ENCODE data around the gene TOMM40L.
A peak's percentile ranks its signal among the peaks of the same experiment; 100 is the strongest.

The TOMM40L gene

DNA sequence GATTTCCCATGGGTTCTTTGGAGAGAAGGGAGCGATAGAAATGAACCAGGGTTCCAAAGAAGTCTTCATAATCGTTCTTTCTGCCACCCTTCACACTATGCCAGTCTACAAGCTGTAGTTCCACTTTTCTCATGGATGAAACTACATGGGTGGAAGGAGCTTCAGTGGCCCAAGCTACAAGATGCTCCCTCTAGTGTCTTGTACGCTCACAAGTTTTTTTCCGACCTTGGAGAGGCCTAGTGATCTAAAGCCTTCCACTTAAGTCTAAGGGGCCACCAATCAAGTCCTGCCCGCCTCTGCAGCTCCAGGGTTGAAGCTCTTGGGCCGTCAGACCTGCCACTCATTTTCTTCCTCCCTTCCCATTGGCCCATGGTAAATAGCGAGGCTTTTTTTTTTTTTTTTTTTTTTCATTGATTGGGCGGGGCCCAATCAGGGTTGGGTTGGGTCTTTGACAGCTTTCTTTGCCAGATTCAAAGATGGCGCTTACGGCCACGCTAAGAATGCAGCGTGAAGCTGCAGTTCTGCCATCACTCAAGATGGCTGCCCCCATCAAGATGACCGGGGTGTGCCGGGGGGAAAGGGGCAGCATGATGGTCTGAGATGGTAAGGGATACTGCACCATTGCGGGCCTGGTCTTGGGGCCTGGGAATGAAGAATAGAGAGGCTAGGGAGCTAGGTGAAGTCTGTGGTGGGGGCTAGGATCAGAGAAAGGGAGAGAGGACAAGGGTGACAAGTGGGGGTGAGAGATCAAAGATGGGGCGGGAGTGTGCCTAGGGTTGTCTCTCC lies at the start of gene TOMM40L:
Gene TOMM40L, plus strand, starts transcription at position 527 of the 786 bp plus-strand sequence. CDS start 430 bp downstream, outside the sequence.
- DNase-seq, result peak; percentile 61 to 86 (median 74)

DNA sequence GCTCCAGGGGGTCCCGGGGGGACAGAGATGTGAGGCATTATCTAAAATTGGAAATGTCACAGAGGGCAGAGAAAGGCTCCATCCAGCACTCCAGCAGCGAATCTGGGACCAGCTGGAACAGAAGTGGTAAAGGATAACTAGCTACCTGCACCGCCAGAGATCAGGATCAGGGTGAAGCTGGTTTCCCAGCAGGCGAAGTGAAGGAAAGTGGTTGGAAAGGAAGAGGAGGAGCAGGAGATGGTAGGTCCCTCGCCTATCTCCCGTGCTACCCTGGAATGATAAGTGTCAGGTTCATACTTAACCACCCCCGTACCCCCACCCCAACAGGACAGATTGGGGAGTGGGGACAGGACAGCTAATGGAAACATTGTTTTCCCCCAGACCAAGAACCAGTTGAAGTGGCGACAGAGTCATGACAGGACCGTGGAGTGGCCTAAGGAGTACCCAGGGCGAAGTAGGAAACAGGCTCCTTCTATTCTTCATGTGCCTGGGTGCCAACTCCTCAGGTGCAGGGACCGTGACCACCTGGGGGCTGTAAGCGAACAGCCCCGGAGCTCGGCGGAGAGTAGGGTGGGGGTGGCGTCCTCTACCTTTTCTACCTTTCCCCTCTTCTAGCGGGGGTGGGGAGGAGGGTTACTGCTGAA lies 49.3 kb upstream of the TOMM40L start:
- DNase-seq, result no peak

GRCh38 chr1:161177112-161177935 lies 48.5 kb upstream of the TOMM40L start, which contains the start of gene B4GALT3:
Gene B4GALT3, minus strand, starts transcription at chr1:161177507. Its CDS starts 1,447 bp downstream, at chr1:161176060.
- DNase-seq, result peak; percentile 87 to 96 (median 93)

GRCh38 chr1:161177936-161178244 lies 48.0 kb upstream of the TOMM40L start:
- DNase-seq, result no peak

DNA sequence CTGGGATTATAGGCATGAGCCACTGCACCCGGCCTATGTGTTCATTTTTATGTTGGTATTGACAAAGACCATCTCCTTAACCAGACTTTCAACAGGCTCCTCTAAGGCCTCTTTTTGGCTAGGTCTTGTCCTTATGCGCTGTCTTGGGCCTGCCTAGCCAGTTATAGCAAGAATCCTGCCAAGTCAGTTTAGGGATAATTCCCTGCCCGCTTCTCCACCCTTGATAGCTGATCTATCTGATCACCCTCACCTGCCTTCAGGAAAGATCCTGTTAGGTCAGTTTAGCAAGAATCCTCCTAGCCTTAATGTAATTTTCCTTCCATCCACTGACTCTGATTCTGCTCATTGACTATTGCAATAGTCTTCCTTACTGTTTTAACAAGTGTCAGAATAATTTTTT lies 46.2 kb upstream of the TOMM40L start:
- no peak for DNase-seq

GRCh38 chr1:161180639-161181038 lies 45.2 kb upstream of the TOMM40L start:
- DNase-seq, result no peak

DNA sequence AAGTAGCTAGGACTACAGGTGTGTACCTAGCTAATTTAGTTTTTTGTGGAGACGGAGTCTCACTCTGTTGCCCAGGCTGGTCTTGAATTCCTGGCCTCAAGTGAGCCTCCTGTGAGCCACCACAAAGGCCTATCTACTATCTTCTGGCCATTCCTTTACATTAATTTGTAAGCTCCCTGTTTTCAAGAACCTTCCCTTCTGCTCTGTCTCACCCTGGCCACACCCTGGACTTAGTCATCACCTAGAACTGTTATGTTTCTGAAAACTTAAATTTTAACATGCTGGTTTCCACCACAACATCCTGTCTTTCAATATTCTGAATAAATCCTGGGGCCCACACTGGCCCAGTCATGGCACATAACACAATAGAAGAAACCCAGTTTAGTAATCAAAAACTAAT lies 43.6 kb upstream of the TOMM40L start:
- DNase-seq, result peak in 2 of 4 experiments; percentile 38

GRCh38 chr1:161185282-161185682 lies 40.6 kb upstream of the TOMM40L start:
- DNase-seq, result peak in 2 of 4 experiments; percentile 40 to 52

GRCh38 chr1:161185732-161186311 lies 40.0 kb upstream of the TOMM40L start:
- no peak for DNase-seq

DNA sequence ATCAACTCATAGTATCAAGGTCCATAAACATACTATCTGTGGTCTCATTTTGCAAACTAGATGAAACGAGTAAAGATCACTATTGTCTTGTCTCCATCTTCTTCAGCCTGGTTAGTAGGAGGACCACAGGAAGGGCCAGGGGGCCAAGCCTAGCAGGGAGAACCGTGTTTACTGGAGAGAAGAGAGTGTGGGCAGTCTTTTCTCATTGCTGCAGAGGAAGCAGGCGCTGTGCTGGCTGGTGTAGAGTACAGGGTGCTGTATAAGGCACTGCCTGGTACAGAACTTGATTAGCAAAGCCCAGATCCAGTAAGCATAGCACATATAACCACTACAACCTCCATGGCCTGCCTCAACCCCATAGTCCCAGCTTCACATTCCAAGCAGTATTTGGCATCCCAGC lies 38.5 kb upstream of the TOMM40L start:
- no peak for DNase-seq

DNA sequence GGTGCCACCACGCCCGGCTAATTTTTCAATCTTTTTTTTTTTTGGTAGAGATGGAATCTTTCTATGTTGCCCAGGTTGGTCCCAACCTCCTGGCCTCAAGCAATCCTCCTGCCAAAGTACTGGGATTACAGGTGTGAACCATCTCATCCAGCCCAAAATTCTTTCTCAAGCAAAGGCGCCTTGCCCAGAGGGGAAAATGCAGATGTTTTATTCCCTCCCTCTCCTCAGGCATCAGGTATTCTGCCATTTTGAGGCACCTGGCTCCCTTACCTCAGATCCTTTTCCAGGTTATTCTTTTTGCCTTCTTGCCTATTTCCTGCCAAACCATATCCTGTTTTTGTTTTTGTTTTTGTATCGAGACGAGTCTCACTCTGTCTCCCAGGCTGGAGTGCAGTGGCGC lies 37.5 kb upstream of the TOMM40L start:
- DNase-seq, result no peak

DNA sequence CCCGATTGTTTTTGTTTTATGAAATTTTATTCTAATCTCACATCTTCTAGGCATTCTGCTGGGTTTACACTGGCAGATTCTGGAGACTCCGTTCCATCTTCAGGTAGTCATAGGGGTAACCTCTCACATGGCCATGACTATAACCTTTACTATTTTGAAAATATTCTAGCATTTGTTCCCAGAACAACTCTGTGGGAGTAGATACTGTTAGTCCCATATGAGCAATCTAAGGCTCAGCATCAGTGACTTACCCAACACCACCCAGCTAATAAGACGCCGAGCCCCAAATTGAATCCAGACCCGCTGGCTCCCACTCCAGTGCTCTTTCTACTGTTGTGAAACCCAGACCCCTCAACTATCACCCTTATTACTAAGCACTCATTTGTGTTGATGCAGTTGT lies 36.8 kb upstream of the TOMM40L start:
- DNase-seq, result no peak

- DNase-seq, result no peak
Measured at GRCh38 chr1:161190962-161191521, 34.8 kb upstream of the TOMM40L start.

DNA sequence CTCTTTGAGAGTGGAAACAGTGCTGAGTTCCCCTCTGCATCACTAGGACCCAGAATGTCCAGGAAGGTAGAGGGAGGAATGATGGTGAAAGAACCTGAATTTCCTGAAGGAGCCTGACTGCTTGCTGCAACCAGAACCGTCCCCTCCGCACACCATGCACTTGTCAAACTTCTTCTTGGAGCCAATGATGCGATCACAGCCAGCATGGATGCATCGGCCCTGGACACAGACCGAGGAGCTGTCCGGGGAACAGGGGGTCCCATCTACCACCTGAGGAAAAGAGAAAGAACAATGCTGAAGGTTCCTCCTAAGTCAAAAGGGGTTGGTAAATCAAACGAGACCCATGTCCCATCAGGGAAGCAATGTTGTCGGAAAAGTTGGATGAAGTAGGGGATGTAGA lies 33.9 kb upstream of the TOMM40L start:
- no peak for DNase-seq

DNA sequence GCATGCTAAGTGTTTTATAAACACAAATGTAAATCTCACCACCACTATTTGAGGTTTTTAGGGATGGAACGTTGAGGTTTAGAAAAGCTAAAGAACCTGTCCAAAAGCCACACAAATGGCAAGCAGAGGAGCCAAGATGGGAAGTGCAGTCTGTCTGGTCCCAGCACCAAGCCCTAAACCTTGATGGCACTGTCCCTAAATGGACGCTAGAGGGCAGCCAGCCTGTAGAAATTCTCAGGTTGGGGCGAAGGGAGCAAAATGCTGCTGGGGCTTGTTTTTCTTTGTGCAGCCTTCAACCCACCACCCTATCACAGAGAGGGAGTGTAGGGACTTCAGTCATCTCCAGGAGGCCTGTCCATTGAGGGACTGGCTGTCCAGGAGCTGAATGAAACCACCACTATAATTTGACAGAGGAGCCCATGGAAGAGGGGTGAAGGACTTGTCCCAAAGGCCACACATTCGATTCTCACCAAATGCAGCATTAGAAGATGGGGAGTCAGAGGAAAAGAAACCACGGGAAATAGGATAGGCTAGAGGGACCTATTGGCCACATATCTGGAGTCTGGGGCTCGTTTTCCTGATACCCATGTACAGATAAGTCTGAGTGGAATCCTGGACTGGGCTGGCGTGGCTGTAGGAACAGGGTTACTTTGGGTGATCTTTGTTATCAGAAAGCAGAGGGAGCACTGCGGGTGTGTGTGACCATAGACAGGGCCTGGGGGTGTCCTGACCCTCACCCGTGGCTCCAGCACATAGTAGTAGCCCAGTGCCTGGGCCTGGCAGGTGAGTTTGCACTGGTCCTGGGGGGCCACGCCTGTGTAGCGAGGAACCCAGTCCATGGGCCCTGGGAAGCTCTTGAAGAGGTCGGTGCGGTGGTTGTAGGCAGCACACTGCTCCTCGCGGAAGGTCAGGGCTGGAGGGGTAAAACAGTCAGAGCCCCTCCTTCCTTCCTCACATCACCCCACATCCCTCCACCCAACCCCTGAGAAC lies 33.1 kb upstream of the TOMM40L start:
- peak in 3 of 4 experiments; percentile 34 to 43 (median 39) for DNase-seq

- DNase-seq, result no peak
Measured at GRCh38 chr1:161193561-161194235, 32.2 kb upstream of the TOMM40L start.

GRCh38 chr1:161195171-161195570 lies 30.7 kb upstream of the TOMM40L start:
- no peak for DNase-seq

GRCh38 chr1:161196111-161196510 lies 29.7 kb upstream of the TOMM40L start:
- no peak for DNase-seq

DNA sequence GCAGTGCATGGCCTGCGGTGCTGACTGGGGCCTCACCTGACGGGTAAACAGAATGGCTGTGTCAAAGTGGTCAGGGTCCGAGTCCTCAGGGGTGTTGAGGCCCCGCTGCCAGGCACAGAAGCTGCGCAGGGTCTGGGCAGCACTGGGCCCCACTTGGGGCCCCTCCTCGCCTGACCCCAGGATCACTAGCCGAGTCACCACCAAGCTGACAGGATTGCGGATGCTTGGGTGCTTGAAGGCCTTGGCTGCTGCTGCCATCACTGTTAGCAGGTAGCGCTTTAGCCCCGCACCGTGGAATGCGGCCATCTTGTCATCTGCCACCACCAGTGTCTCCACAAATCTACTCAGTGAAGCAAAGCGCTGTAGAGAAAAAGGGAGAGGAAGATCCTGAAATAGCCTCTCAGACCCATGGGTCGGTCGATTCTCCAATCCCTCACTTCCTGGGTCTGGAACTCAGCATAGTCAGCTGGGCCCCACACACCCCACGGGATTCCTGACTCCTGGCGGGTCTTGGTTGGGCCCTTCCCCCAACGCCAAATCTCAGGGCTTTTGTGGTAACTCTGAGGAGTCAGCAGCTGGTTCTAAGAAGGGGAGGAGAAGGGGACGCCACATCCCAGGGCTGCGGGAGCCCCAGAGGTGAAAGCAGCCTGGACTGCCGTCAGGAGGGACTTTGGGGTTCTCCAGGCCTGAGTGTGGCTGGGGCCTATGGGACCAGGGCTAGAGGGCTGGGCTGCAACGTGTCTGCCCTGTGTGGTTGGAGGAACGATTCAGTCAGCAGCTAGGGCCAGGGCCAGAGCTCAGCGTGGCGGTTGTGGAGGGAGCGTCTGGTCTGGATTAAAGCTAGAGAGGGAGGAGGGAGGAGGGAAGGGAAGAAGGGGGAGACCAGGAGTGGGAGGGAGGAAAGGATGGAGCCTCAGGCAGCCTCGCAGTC lies 29.1 kb upstream of the TOMM40L start:
- DNase-seq, result no peak

Data from activated CD4-positive, CD25-positive, alpha-beta regulatory T cell (primary cell).